Sigmoid colon (tissue), 4 donors: Measurements from ENCODE around the gene FBXW2.

Source experiments
- EP300 ChIP-seq, 4 donors: sonication (generic); formaldehyde crosslinking; IDR thresholded peaks; one replicate each; pipeline ENCODE4 v1.6.1; 2017; ENCODE audit warnings: antibody characterized with exemption in 4 of 4
- POLR2A ChIP-seq, 2 donors: fragments of 450-650 bp; IDR thresholded peaks; one replicate each; pipeline ENCODE4 v1.6.1; 2016; ENCODE audit warnings: antibody characterized with exemption in 2 of 2, mild to moderate bottlenecking in 2 of 2, moderate library complexity in 2 of 2
- POLR2AphosphoS5 ChIP-seq, 4 donors: sonication (generic); formaldehyde crosslinking; IDR thresholded peaks; one replicate each; pipeline ENCODE4 v1.6.1; 2017; ENCODE audit warnings: antibody characterized with exemption in 4 of 4
- TF ChIP-seq, protein P1 (sequence below), 4 experiments: fragments of 450-650 bp in 3 of 4; fragments of 200-600 bp in 1 of 4; IDR thresholded peaks; one replicate each; pipeline ENCODE4 v1.5.1; 2016 to 2019; ENCODE audit warnings: antibody characterized with exemption in 4 of 4, mild to moderate bottlenecking in 3 of 4, moderate library complexity in 2 of 4

DNA sequence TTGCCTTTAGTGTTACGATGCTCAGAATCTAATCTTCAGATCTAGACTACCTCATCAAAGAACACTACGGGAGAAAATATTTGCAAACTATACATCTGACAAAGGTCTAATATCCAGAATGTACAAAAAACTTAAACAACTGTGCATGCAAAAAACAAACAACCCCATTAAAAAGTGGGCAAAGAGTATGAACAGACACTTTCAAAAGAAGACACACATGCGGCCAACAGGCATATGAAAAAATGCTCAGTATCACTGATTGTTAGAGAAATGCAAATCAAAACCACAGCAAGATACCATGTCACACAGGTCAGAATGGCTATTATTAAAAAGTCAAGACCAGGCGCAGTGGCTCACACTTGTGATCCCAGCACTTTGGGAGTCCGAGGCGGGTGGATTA is 47.9 kb downstream of the FBXW2 start:
- TF ChIP-seq, protein P1, sequence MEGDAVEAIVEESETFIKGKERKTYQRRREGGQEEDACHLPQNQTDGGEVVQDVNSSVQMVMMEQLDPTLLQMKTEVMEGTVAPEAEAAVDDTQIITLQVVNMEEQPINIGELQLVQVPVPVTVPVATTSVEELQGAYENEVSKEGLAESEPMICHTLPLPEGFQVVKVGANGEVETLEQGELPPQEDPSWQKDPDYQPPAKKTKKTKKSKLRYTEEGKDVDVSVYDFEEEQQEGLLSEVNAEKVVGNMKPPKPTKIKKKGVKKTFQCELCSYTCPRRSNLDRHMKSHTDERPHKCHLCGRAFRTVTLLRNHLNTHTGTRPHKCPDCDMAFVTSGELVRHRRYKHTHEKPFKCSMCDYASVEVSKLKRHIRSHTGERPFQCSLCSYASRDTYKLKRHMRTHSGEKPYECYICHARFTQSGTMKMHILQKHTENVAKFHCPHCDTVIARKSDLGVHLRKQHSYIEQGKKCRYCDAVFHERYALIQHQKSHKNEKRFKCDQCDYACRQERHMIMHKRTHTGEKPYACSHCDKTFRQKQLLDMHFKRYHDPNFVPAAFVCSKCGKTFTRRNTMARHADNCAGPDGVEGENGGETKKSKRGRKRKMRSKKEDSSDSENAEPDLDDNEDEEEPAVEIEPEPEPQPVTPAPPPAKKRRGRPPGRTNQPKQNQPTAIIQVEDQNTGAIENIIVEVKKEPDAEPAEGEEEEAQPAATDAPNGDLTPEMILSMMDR (IDR thresholded peaks at IDR 0.05), result no peak
- TF ChIP-seq POLR2A (IDR thresholded peaks at IDR 0.05), result no peak
- TF ChIP-seq POLR2AphosphoS5 (IDR thresholded peaks at IDR 0.05), result no peak
- TF ChIP-seq EP300 (IDR thresholded peaks at IDR 0.05), result no peak
